ENCODE data around the gene SMS.
A peak's percentile ranks its signal among the peaks of the same experiment; 100 is the strongest.
"Not testable (repeated sequence)": the region's sequence is repeated elsewhere in the genome, so short reads cannot be mapped to it uniquely, and the experiment has no call there.

The SMS gene

DNA sequence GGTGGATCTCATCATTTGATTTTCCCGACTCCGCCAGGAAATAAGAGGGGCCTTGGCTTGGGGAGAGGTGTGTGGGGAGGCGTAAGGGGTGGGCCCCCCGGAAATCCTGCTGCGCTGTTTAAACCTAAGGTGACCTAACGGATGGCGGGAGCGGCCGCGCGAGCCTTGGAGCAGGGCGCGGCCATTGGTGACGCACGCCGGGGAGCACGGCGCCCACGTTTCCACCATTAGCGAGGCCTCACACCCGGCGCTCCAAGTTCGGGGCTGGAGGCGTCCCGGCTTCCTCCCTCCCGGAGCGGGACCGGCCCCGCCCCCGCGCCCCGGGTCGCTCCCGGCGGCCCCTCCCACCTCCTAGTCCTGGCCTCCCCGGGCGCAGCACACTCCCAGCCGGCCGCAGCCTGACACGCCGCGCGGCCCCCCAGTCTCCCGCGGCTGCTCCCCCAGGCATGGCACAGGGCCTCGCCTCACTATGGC lies at the start of gene SMS:
Gene SMS, plus strand, starts transcription at position 354 of the 474 bp plus-strand sequence. Its CDS starts 116 bp downstream, at position 470.
- peak; percentile 52 for DNase-seq

GRCh38 chrX:21905313-21905712 lies 35.2 kb upstream of the SMS start:
- DNase-seq = no peak

DNA sequence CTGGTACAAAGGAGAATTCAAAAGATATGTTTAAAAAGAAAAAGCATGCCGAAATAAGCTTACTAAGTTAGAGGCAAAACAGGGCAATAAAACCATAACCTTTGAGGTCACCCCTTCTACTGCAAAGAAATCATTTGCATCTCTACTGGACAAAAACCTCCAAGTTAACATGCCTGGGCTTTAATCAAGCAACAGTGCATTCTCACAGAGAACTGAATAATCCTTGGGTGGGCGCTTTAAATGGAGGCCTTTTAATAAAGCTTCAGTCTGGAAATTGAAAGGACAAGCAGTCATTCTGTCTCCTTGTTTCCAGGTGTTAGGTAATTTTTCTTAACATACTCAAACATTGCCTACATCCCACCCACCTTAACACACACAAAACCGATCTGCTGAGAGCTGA lies 34.6 kb upstream of the SMS start:
- DNase-seq = no peak

GRCh38 chrX:21907260-21907659 lies 33.2 kb upstream of the SMS start:
- DNase-seq = no peak

- DNase-seq = no peak
These were observed 29.0 kb upstream of the SMS start for GRCh38 chrX:21911481-21911880.

DNA sequence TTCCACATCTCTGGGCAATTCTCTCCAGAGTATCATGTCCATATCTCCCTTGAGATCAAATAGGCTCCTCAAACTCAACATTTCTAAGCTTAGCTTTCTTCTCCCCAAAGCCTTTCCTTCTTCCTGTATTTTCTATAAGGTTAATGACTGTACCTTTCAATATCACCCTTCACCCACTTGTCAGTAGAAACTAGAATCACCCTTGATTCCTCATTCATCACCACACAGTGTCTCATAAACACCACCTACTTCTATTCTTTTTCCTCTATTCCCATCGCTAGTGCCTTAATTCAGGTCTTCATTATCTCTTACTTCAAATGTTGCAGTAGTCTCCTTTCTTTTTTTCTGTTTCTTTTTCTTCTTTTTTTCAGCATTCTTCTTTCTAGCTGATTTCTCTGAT lies 28.3 kb upstream of the SMS start:
- DNase-seq = no peak

DNA sequence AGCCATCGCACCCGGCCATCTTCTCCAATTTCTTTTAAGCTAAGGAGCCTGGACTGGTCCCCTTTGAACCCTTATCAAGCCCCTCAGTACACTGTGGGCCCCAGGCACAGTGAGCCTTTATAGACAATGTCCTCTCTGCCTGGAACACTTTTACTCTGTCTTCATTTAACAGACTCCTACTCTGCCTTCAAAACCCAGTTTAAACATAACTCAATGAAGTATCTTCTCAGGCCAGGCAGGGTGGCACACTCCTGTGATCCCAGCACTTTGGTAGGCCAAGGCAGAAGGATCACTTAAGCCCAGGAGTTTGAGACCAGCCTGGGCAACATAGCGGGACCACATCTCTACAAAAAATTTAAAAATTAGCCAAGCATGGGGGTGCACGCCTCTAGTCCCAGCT lies 27.5 kb upstream of the SMS start:
- no peak for DNase-seq

- DNase-seq = no peak
These were observed 14.4 kb upstream of the SMS start for GRCh38 chrX:21926116-21926515.

DNA sequence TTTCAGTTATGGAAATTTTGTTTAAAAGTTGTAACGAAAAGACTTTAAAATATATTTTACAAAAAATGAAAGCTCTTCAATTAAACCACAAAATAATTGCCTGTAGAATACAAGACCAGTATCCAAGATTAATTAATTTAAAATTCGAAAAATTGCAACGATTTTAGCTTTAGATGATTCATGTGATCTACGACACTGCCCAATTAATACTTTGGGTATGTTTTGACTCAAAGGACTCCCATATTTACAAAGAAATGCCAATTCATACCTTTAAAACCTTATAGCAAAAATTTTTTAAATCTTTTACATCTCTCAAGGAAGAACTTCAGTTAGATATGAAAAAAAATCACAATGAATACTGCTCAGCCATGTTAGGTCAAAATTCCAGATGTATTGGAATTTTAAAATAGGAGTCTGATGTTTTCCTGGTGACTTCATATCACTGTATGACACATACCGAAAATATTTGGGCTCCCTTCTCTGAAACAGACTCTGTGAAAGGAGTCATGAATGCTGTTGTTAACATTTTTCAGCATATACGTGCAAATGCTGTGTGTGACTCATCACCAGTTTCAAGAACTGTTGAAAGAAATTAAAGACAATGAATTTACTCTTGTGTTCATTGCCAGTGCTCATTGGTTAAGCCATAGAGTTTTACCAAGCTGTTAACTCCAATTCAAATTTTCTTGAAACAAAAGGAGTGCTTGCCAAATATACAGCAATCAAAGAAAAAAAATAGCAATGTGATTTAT lies 13.8 kb upstream of the SMS start:
- DNase-seq = no peak

DNA sequence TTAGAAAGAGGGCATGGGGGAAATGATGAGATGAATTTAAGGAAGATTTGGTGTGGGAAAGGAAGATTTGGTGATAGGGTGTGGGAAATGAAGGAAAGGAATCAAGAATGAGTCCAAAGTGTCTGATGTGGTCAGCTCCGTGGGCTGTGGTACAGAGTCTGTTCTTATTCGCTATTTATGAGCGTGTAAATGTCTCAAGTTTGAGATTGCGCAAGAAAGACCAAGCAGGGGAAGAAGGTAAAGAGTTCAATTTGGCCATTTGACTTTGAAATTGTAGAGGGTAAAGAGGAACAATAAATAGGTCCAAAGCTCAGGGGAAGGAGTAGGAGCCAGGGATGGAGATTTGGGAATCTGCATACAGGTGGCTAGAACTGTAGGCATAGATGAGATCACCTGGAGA lies 11.3 kb upstream of the SMS start:
- no peak for DNase-seq

- DNase-seq = no peak
These were observed 9.5 kb upstream of the SMS start for GRCh38 chrX:21930986-21931385.

DNA sequence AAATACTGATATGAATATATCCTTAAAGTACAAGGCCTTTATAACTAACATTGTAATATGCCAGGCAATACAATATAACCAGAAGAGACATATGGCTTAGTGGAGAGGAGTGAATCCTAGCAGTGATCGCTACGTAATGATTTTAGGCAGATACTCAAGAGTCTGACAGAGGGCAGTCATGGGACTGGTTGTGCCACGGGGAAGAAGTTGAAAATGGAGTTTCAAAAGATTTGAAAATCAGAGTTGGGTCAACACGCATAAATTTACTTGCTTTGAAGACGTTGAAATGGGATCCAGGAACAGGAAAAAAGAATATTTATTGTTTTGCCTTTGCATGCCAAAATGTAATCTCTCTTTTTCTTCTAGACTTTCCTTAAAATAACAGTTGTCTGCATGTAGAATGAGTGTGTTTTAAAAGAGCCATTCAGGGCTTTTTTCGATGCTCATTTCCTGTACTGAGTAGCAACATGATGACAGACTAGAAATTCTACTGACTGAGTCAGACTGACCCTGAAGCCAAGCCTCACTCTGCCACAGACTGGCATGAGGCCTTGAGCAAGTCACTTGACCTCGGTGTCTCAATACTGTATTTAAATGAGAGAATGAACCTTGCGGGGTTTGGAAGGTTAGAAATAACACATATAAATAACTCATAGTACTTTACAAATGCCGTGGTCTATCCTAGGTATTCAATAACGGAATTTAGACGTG lies 8.1 kb upstream of the SMS start:
- no peak for DNase-seq

DNA sequence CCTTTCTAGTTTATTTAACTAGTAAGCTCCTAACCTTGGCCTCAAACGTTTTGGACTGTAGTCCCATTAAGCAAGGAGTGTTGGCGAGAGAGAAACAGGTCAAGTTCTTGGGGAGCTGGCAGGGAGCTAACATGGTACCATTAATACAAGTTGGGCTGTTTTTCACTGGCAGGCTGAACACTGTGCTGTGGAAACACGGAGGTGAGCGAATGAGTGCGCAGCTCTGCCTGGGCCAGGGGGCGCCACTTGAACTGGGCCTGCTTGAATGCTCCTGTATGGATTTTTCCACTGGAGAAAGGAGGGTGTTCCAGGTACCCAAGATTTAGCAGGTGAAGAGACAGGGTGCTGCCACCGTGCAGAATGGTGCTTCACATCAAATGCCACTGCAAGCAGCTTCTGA lies 7.4 kb upstream of the SMS start:
- no peak for DNase-seq

DNA sequence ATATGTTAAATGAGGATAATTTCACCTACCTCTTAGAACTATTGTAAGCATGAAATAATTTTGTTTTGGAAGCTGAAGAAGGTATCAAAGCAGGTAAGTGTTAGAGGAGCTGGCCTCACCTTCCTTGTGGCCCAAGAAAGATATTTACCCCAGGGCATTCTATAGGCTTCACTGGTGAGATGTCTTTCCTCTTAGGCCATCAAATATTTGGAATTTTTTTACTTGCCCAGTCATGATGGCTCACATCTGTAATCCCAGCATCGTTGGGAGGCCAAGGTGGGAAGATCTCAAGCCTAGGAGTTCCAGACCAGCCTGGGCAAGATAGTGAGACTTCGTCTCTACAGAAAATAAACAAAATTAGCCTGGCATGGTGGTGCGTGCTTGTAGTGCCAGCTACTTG lies 6.1 kb upstream of the SMS start:
- DNase-seq = no peak

DNA sequence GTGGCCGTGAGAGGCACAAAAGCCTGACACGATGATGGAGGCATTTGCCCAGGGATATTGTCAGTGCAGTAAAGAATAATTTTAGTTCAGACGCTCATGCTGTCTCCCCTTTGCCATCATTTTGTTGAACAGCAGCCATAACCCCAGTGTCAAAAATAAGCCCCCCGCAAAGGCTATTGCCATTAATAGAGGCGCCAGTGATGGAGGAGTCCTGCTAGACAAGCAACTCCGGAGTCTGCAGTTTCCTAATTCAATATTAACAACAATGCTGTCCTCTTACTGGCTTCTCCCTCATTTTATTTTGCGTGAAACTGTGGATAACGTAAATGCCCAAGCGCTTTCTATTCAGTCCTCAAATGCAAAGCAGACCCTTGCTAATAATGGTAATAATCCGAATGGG lies 603 bp upstream of the SMS start:
- no peak for DNase-seq

DNA sequence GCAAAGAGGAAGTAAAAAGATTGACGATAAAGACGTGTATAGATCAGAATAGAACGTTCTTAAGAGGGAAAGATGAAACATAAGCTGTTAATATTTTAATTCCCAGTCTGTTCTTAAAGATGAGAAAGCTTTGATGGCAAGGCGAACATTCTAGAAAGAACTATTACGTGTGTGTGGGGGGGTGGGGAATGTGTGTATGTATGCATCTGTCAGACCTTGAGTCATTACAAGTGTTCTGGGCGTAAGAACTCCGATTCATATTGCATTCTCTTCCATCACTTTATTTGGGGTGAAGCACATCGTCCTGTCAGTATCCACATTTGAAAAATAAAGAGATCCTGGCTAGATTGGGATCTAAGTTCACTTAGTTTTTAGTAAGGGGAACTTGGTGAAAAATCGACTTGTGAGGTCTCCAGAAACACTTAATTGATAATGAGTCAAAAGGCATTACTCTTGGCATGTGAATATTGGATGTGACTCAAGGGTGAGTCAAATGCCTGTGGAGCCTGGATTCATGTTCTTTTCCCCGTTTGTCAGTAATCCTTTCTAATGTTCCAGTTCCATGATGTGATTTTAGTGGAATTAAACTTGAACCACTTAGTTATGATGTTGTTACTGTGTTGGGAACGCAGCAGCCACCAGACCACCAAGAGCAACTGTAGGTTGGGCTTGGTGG lies 3.1 kb downstream of the SMS start:
- DNase-seq = no peak

DNA sequence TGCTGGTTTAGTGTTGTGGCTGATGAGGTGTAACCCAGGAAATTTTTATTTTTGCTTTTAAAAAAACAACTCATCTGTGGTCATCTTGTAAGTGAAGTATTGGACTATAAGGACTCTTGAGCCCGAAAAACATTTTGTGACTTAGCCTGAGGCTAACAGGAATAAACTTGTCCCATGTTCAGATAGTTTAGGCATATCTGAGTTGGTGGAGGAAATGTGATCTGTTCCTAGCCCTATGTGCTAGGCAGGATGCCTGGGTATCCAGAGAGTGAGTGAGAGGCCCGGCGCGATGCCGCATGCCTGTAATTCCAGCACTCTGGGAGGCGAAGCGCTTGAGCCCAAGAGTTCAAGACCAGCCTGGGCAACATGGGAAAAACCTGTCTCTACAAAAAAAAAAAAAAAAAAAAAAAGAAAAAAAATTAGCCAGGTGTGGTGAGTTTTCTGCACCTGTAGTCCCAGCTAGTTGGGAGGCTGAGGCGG lies 3.7 kb downstream of the SMS start:
- DNase-seq = no peak

DNA sequence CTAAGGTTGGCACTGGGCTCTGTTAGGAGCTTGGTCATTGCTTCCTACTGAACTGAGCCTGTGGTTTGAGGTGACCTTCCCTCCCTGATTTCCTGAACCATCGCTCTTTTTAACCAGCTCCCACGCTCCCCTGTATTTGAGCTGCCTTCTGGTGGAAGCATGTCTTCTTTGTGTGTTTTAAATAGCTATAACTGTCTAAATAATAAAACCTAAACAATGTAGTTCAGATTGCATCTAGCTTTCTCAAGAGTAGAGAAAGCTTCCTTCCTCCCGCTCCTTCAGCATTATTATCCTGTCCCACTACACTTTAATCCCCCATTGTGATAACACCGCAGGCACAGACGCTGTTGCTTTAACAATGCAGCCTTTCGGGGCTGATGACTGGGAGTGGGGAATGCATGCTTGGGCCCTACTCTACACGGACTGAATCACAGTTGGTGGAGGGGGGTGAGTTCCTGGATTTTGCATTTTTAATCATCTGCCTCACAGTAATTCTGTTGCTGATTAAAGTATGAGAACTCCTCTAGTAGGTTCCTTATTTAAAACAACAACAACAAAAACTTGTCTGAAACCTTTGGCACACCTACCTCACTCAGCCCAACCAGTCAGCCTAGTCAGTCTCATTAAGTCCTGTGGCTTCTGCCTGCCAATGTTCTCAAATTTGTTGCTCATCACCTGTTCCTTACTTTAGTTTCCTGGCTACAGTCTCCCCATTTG lies 6.6 kb downstream of the SMS start:
- DNase-seq = no peak

- DNase-seq = no peak
These were observed 7.2 kb downstream of the SMS start for GRCh38 chrX:21947671-21948070.

- DNase-seq = no peak
These were observed 8.5 kb downstream of the SMS start for GRCh38 chrX:21948897-21949578.

- no peak for DNase-seq
These were observed 9.2 kb downstream of the SMS start for GRCh38 chrX:21949689-21950088.

GRCh38 chrX:21950557-21950956 lies 10.0 kb downstream of the SMS start:
- DNase-seq = not testable (repeated sequence)

DNA sequence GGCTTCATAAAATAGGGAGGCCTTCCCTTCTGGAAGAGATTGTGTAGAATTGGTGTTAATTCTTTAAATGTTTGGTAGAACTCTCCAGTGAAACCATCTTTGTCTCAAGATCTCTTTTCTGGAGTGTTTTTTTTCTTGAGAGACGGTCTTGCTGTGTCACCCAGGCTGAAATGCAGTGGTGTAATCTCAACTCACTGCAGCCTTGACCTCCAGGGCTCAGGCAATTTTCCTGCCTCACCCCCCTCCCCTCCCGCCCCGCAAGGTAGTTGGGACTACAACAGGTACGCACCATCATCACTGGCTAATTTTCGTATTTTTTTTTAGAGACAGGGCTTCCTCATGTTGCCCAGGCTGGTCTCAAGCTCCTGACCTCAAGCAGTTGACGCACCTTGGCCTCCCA lies 12.1 kb downstream of the SMS start:
- no peak for DNase-seq

Data from NCI-H2107 (cell line).